GM12864 (cell line): ENCODE data around the gene MORN1.

ENCODE experiments used
- DNase-seq: peaks from one replicate; pipeline ENCODE4 v3.0.0-alpha.2; 2011; ENCODE audit warnings: low read depth
- H3K4me3 ChIP-seq: 2 replicates; pipeline ENCODE4 v1.5.1; 2011; ENCODE audit warnings: mild to moderate bottlenecking, low read depth, low read length, control low read depth
- TF ChIP-seq, protein P1 (sequence below): IDR thresholded peaks from 2 replicates; pipeline ENCODE4 v1.5.1; 2011; ENCODE audit warnings: low read depth, mild to moderate bottlenecking, moderate library complexity, low read length, control low read depth, inconsistent platforms; ENCODE audit errors: missing control alignments

The MORN1 gene

GRCh38 chr1:2405588-2406295 is 14.4 kb upstream of the MORN1 start:
- no peak overlapping the region for H3K4me3 ChIP-seq
- no peak for DNase-seq
- TF ChIP-seq, protein P1, sequence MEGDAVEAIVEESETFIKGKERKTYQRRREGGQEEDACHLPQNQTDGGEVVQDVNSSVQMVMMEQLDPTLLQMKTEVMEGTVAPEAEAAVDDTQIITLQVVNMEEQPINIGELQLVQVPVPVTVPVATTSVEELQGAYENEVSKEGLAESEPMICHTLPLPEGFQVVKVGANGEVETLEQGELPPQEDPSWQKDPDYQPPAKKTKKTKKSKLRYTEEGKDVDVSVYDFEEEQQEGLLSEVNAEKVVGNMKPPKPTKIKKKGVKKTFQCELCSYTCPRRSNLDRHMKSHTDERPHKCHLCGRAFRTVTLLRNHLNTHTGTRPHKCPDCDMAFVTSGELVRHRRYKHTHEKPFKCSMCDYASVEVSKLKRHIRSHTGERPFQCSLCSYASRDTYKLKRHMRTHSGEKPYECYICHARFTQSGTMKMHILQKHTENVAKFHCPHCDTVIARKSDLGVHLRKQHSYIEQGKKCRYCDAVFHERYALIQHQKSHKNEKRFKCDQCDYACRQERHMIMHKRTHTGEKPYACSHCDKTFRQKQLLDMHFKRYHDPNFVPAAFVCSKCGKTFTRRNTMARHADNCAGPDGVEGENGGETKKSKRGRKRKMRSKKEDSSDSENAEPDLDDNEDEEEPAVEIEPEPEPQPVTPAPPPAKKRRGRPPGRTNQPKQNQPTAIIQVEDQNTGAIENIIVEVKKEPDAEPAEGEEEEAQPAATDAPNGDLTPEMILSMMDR, result no peak

- no peak for DNase-seq
- TF ChIP-seq, protein P1, result no peak
- no peak overlapping the region for H3K4me3 ChIP-seq
These were observed 13.6 kb upstream of the MORN1 start for GRCh38 chr1:2404890-2405511.

- TF ChIP-seq, protein P1, result no peak
- no peak for DNase-seq
- H3K4me3 ChIP-seq, result no peak overlapping the region
These were observed 13.0 kb upstream of the MORN1 start for GRCh38 chr1:2404142-2404889.

DNA sequence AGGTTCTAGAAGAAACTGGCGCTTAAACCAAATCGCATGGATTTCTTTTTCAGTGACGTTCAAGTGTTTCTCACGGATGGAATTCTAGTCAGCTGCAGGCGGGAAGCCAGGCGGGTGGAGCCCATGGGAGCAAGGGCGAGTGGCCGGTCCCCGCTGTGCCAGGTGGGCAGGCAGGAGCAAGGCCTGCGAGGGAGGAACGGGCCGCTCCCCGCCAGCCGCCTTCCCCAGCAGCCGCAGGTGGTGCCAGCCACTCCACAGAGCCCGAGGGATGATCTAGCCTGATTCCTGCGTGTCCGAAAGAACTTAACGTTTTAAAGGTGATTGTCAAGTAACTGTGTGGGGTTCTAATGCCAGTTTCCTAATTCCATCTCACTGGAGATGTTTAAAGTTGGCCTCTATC is 11.9 kb upstream of the MORN1 start:
- H3K4me3 ChIP-seq, result no peak overlapping the region
- TF ChIP-seq, protein P1, result no peak
- no peak for DNase-seq

- TF ChIP-seq, protein P1, result no peak
- H3K4me3 ChIP-seq, result no peak overlapping the region
These were observed 11.1 kb upstream of the MORN1 start for GRCh38 chr1:2402420-2402819.

GRCh38 chr1:2400950-2401649 is 9.7 kb upstream of the MORN1 start:
- DNase-seq, result no peak
- H3K4me3 ChIP-seq, result no peak overlapping the region
- TF ChIP-seq, protein P1, result no peak

More at GRCh38 chr1:2402420-2402819, 11.1 kb upstream of the MORN1 start:
- no peak for DNase-seq
